CD4-positive, alpha-beta memory T cell (primary cell): ENCODE data around the gene AP3M1. TPM values are rescaled to one million over a fixed set of nuclear protein-coding genes. Genes with fewer than 3 reads are reported as not detected.
A peak's percentile ranks its signal among the peaks of the same experiment; 100 is the strongest.

ENCODE experiments used
- CTCF ChIA-PET: fragments of 350-600 bp; sonication (Branson Sonifier 250); formaldehyde crosslinking; loops from one replicate; lab custom pipeline; 2021; ENCODE audit warnings: inconsistent platforms; ENCODE audit not compliant: partially characterized antibody; lab: Charles Lee
- POLR2A ChIA-PET: fragments of 350-600 bp; sonication (Branson Sonifier 250); formaldehyde crosslinking; loops from one replicate; lab custom pipeline; 2021; ENCODE audit not compliant: partially characterized antibody; lab: Charles Lee
- DNase-seq, 5 donors: peaks; one replicate each; pipeline versions ENCODE4 v3.0.0 to v3.0.0-alpha.2; 2020 to 2022; ENCODE audit warnings: mixed read lengths in 1 of 5
- H3K27ac ChIP-seq: one replicate; pipeline ENCODE4 v1.7.0; 2013; ENCODE audit warnings: low read depth, low read length
- H3K27me3 ChIP-seq: 2 replicates; pipeline ENCODE4 v1.7.0; 2013; ENCODE audit warnings: mild to moderate bottlenecking, low read length, moderate library complexity; ENCODE audit not compliant: insufficient read depth
- H3K36me3 ChIP-seq: 2 replicates; pipeline ENCODE4 v1.7.0; 2013; ENCODE audit warnings: mild to moderate bottlenecking, low read length, moderate library complexity; ENCODE audit not compliant: insufficient read depth
- H3K4me1 ChIP-seq: 2 replicates; pipeline ENCODE4 v1.7.0; 2013; ENCODE audit warnings: mild to moderate bottlenecking, low read length, moderate library complexity; ENCODE audit not compliant: insufficient read depth
- H3K4me3 ChIP-seq, 2 donors: one replicate each; pipeline ENCODE4 v1.7.0; 2013; ENCODE audit warnings: low read length in 2 of 2, mild to moderate bottlenecking in 1 of 2
- H3K9me3 ChIP-seq, 2 donors: one replicate each; pipeline ENCODE4 v1.7.0; 2013; ENCODE audit warnings: low read length in 2 of 2, control low read depth in 1 of 2; ENCODE audit not compliant: control insufficient read depth in 1 of 2
- H3K27ac Mint-ChIP-seq, 7 donors: one replicate each; pipeline ENCODE4 v1.8.0; 2020 to 2021; ENCODE audit warnings: mixed read lengths in 7 of 7, mild to moderate bottlenecking in 6 of 7, inconsistent platforms in 3 of 7, moderate library complexity in 3 of 7
- H3K27me3 Mint-ChIP-seq, 2 donors: one replicate each; pipeline ENCODE4 v1.8.0; 2020 to 2021; ENCODE audit warnings: mixed read lengths in 2 of 2
- H3K36me3 Mint-ChIP-seq, 2 donors: one replicate each; pipeline ENCODE4 v1.8.0; 2020 to 2021; ENCODE audit warnings: mixed read lengths in 2 of 2, inconsistent platforms in 1 of 2, mild to moderate bottlenecking in 1 of 2
- H3K4me1 Mint-ChIP-seq, 4 donors: one replicate each; pipeline ENCODE4 v1.8.0; 2020 to 2021; ENCODE audit warnings: mixed read lengths in 4 of 4, mild to moderate bottlenecking in 1 of 4
- H3K4me3 Mint-ChIP-seq, 8 donors: one replicate each; pipeline ENCODE4 v1.8.0; 2020 to 2021; ENCODE audit warnings: mixed read lengths in 8 of 8, mild to moderate bottlenecking in 7 of 8, moderate library complexity in 6 of 8, inconsistent platforms in 3 of 8
- H3K9me3 Mint-ChIP-seq, 8 donors: one replicate each; pipeline ENCODE4 v1.8.0; 2020 to 2021; ENCODE audit warnings: mixed read lengths in 8 of 8, mild to moderate bottlenecking in 5 of 8, inconsistent platforms in 3 of 8, moderate library complexity in 1 of 8
- intact Hi-C: fragments of 100-400 bp; cut with micrococcal nuclease; formaldehyde crosslinking; loops from one replicate; pipeline ENCODE4 v1.15.1; 2023
- polyA plus RNA-seq, 2 donors: library from polyadenylated mRNA; unstranded; fragments of 300-500 nt; fragmentation: Illumina TruSeq; gene quantifications; one replicate each; pipeline ENCODE4 v1.2.3, GENCODE V29; 2021
- total RNA-seq, 2 experiments: library from RNA; stranded (reverse); gene quantifications; one replicate each; pipeline ENCODE4 v1.2.3, GENCODE V29; 2021

Gene AP3M1
- total and polyA plus RNA-seq, 4 experiments from 2014 or later: 28.7 to 38.8 (median 38.1) TPM

GRCh38 chr10:74121368-74121767 is 29.3 kb downstream of the AP3M1 start:
- peaks cover 69% of the 10 kb centered on the region for H3K36me3 ChIP-seq
- ChIA-PET POLR2A (interaction anchor here (0.9 kb wide), 1 partner anchor 11 kb away, joined by 3 read pairs; no protein-coding TSS in a partner anchor), CTCF (interaction anchor here (0.8 kb wide), 2 partner anchors 113 to 163 kb away, joined by 3 to 4 read pairs; no protein-coding TSS in a partner anchor)
- H3K4me1 ChIP-seq: no peaks in the 10 kb centered on the region
- H3K4me1 Mint-ChIP-seq: no peaks in the 10 kb centered on the region
- no peak overlapping the region for H3K4me3 Mint-ChIP-seq
- H3K27ac Mint-ChIP-seq: peak overlapping the region in 5 of 7 donors; percentile 15 to 48 (median 25)
- H3K9me3 ChIP-seq: no peaks in the 10 kb centered on the region
- H3K27ac ChIP-seq: no peak overlapping the region
- intact Hi-C loops: no loop called here
- no peak for DNase-seq
- H3K4me3 ChIP-seq: no peak overlapping the region
- no peaks in the 10 kb centered on the region for H3K27me3 ChIP-seq
- H3K27me3 Mint-ChIP-seq: no peaks in the 10 kb centered on the region
- peaks cover 0 to 2% (median 0%) of the 10 kb centered on the region in 8 donors for H3K9me3 Mint-ChIP-seq
- peaks cover 72 to 90% of the 10 kb centered on the region in 2 donors for H3K36me3 Mint-ChIP-seq

- Mint-ChIP-seq H3K9me3 (peaks cover 0 to 2% (median 0%) of the 10 kb centered on the region in 8 donors), H3K27ac (peak overlapping the region in 5 of 7 donors; percentile 15 to 48 (median 25)), H3K4me3 (no peak overlapping the region), H3K36me3 (peaks cover 72 to 90% of the 10 kb centered on the region in 2 donors), H3K27me3 (no peaks in the 10 kb centered on the region), H3K4me1 (no peaks in the 10 kb centered on the region)
- H3K4me3 ChIP-seq: no peak overlapping the region
- H3K27ac ChIP-seq: no peak overlapping the region
- H3K4me1 ChIP-seq: no peaks in the 10 kb centered on the region
- intact Hi-C loops: no loop called here
- H3K27me3 ChIP-seq: no peaks in the 10 kb centered on the region
- ChIA-PET POLR2A (no interaction called here), CTCF (interaction anchor here (0.8 to 1.0 kb wide), 2 partner anchors 93 to 162 kb away, joined by 3 to 4 read pairs; no protein-coding TSS in a partner anchor)
- DNase-seq: no peak
- peaks cover 68% of the 10 kb centered on the region for H3K36me3 ChIP-seq
- no peaks in the 10 kb centered on the region for H3K9me3 ChIP-seq
These were observed 29.7 kb downstream of the AP3M1 start for GRCh38 chr10:74120911-74121310.

- Histone ChIP-seq H3K36me3 (peaks cover 70% of the 10 kb centered on the region), H3K4me3 (no peak overlapping the region), H3K27ac (peak overlapping the region; percentile 2), H3K9me3 (no peaks in the 10 kb centered on the region), H3K27me3 (no peaks in the 10 kb centered on the region), H3K4me1 (no peaks in the 10 kb centered on the region)
- H3K4me3 Mint-ChIP-seq: no peak overlapping the region
- no peaks in the 10 kb centered on the region for H3K27me3 Mint-ChIP-seq
- peaks cover 0 to 2% (median 0%) of the 10 kb centered on the region in 8 donors for H3K9me3 Mint-ChIP-seq
- CTCF ChIA-PET: no interaction called here
- POLR2A ChIA-PET: no interaction called here
- H3K36me3 Mint-ChIP-seq: peaks cover 74 to 91% of the 10 kb centered on the region in 2 donors
- DNase-seq: no peak
- peak overlapping the region; percentile 1 to 81 (median 72) for H3K27ac Mint-ChIP-seq
- intact Hi-C loops: no loop called here
- peaks cover 0 to 8% (median 1%) of the 10 kb centered on the region in 4 donors for H3K4me1 Mint-ChIP-seq
These were observed 31.8 kb downstream of the AP3M1 start for GRCh38 chr10:74118804-74119203.

GRCh38 chr10:74117738-74118137 is 32.9 kb downstream of the AP3M1 start:
- Histone ChIP-seq H3K36me3 (peaks cover 71% of the 10 kb centered on the region), H3K9me3 (no peaks in the 10 kb centered on the region), H3K27me3 (no peaks in the 10 kb centered on the region), H3K27ac (no peak overlapping the region), H3K4me3 (no peak overlapping the region), H3K4me1 (no peaks in the 10 kb centered on the region)
- Mint-ChIP-seq H3K4me3 (no peak overlapping the region), H3K27me3 (no peaks in the 10 kb centered on the region), H3K27ac (peak overlapping the region in 4 of 7 donors; percentile 23 to 48 (median 44)), H3K4me1 (peaks cover 0 to 9% (median 1%) of the 10 kb centered on the region in 4 donors), H3K9me3 (peaks cover 0 to 2% (median 0%) of the 10 kb centered on the region in 8 donors), H3K36me3 (peaks cover 74 to 89% of the 10 kb centered on the region in 2 donors)
- no peak for DNase-seq
- CTCF ChIA-PET: interaction anchor here (1.2 kb wide), 1 partner anchor 16 kb away, joined by 3 read pairs; no protein-coding TSS in a partner anchor
- intact Hi-C loops: no loop called here
- POLR2A ChIA-PET: interaction anchor here (0.6 kb wide), 1 partner anchor 16 kb away, joined by 3 read pairs; no protein-coding TSS in a partner anchor

- no peaks in the 10 kb centered on the region for H3K4me1 ChIP-seq
- peaks cover 81% of the 10 kb centered on the region for H3K36me3 ChIP-seq
- H3K4me3 ChIP-seq: no peak overlapping the region
- Mint-ChIP-seq H3K36me3 (peaks cover 80 to 93% of the 10 kb centered on the region in 2 donors), H3K9me3 (peaks cover 0 to 2% (median 0%) of the 10 kb centered on the region in 8 donors), H3K27ac (peak overlapping the region in 4 of 7 donors; percentile 36 to 87 (median 53)), H3K4me1 (peaks cover 0 to 13% (median 4%) of the 10 kb centered on the region in 4 donors), H3K27me3 (no peaks in the 10 kb centered on the region), H3K4me3 (no peak overlapping the region)
- H3K27me3 ChIP-seq: no peaks in the 10 kb centered on the region
- H3K9me3 ChIP-seq: no peaks in the 10 kb centered on the region
- intact Hi-C loops: no loop called here
- no peak for DNase-seq
- no peak overlapping the region for H3K27ac ChIP-seq
- ChIA-PET CTCF (no interaction called here), POLR2A (interaction anchor here (0.6 kb wide), 1 partner anchor 13 kb away, joined by 3 read pairs; no protein-coding TSS in a partner anchor)
These were observed 36.6 kb downstream of the AP3M1 start for GRCh38 chr10:74114041-74114448.

GRCh38 chr10:74113546-74113945 is 37.1 kb downstream of the AP3M1 start:
- Histone ChIP-seq H3K4me1 (no peaks in the 10 kb centered on the region), H3K9me3 (no peaks in the 10 kb centered on the region), H3K36me3 (peaks cover 81% of the 10 kb centered on the region), H3K27ac (no peak overlapping the region), H3K4me3 (no peak overlapping the region), H3K27me3 (no peaks in the 10 kb centered on the region)
- CTCF ChIA-PET: interaction anchor here (1.0 kb wide), 1 partner anchor 173 kb away, joined by 3 read pairs; no protein-coding TSS in a partner anchor
- intact Hi-C loops: no loop called here
- Mint-ChIP-seq H3K9me3 (peaks cover 0 to 2% (median 0%) of the 10 kb centered on the region in 8 donors), H3K4me3 (no peak overlapping the region), H3K4me1 (peaks cover 0 to 13% (median 4%) of the 10 kb centered on the region in 4 donors), H3K27ac (peak overlapping the region in 3 of 7 donors; percentile 36 to 75 (median 69)), H3K36me3 (peaks cover 75 to 93% of the 10 kb centered on the region in 2 donors), H3K27me3 (no peaks in the 10 kb centered on the region)
- no peak for DNase-seq
- POLR2A ChIA-PET: interaction anchor here (0.6 kb wide), 1 partner anchor 12 kb away, joined by 3 read pairs; no protein-coding TSS in a partner anchor

- Mint-ChIP-seq H3K4me3 (no peak overlapping the region), H3K36me3 (peaks cover 77 to 93% of the 10 kb centered on the region in 2 donors), H3K27ac (peak overlapping the region in 4 of 7 donors; percentile 4 to 74 (median 50)), H3K27me3 (no peaks in the 10 kb centered on the region), H3K9me3 (no peaks in the 10 kb centered on the region), H3K4me1 (peaks cover 0 to 13% (median 5%) of the 10 kb centered on the region in 4 donors)
- intact Hi-C loops: no loop called here
- H3K9me3 ChIP-seq: no peaks in the 10 kb centered on the region
- CTCF ChIA-PET: no interaction called here
- POLR2A ChIA-PET: no interaction called here
- no peaks in the 10 kb centered on the region for H3K27me3 ChIP-seq
- H3K27ac ChIP-seq: no peak overlapping the region
- no peak for DNase-seq
- no peak overlapping the region for H3K4me3 ChIP-seq
- H3K4me1 ChIP-seq: no peaks in the 10 kb centered on the region
- peaks cover 88% of the 10 kb centered on the region for H3K36me3 ChIP-seq
These were observed 38.8 kb downstream of the AP3M1 start for GRCh38 chr10:74111799-74112198.
